GM18511 (cell line): ENCODE data around the gene JAKMIP1.
"Not testable (repeated sequence)": the region's sequence is repeated elsewhere in the genome, so short reads cannot be mapped to it uniquely, and the experiment has no call there.

ENCODE experiments used
- ATAC-seq: cut with Tn5 transposase; IDR thresholded peaks from one replicate; pipeline ENCODE4 v1.9.1; 2021; ENCODE audit warnings: mild to moderate bottlenecking, moderate library complexity; ENCODE audit not compliant: unreplicated experiment

The JAKMIP1 gene

GRCh38 chr4:5999356-5999755, 201.0 kb downstream of the JAKMIP1 start:
- ATAC-seq: no peak

- ATAC-seq: peak; percentile 86
Observed at GRCh38 chr4:5998333-5998936, 201.9 kb downstream of the JAKMIP1 start.

- no peak for ATAC-seq
Observed at GRCh38 chr4:5996641-5997040, 203.7 kb downstream of the JAKMIP1 start.

GRCh38 chr4:5995901-5996623, 204.3 kb downstream of the JAKMIP1 start:
- ATAC-seq: no peak

GRCh38 chr4:5993876-5994811, 206.2 kb downstream of the JAKMIP1 start:
- no peak for ATAC-seq

- ATAC-seq: not testable (repeated sequence)
Observed at GRCh38 chr4:5993346-5993745, 207.0 kb downstream of the JAKMIP1 start.

GRCh38 chr4:5992828-5993321, 207.5 kb downstream of the JAKMIP1 start:
- ATAC-seq: no peak

- no peak for ATAC-seq
Observed at GRCh38 chr4:5992171-5992827, 208.1 kb downstream of the JAKMIP1 start.

- no peak for ATAC-seq
Observed at GRCh38 chr4:5991405-5991804, 208.9 kb downstream of the JAKMIP1 start.

- no peak for ATAC-seq
Observed at GRCh38 chr4:5990446-5991160, 209.7 kb downstream of the JAKMIP1 start.

- no peak for ATAC-seq
Observed at GRCh38 chr4:5989236-5990225, 210.8 kb downstream of the JAKMIP1 start.

- ATAC-seq: no peak
Observed at GRCh38 chr4:5988086-5988845, 212.1 kb downstream of the JAKMIP1 start.

- ATAC-seq: no peak
Observed at GRCh38 chr4:5984843-5985242, 215.5 kb downstream of the JAKMIP1 start.

- ATAC-seq: no peak
Observed at GRCh38 chr4:5982156-5982973, 218.0 kb downstream of the JAKMIP1 start.

- ATAC-seq: no peak
Observed at GRCh38 chr4:5980436-5981155, 219.8 kb downstream of the JAKMIP1 start.

GRCh38 chr4:5979981-5980380, 220.4 kb downstream of the JAKMIP1 start:
- ATAC-seq: no peak

- no peak for ATAC-seq
Observed at GRCh38 chr4:5976921-5977320, 223.4 kb downstream of the JAKMIP1 start.
